HepG2 (cell line): Measurements from ENCODE around the gene GCG. TPM values are rescaled to one million over a fixed set of nuclear protein-coding genes. Genes with fewer than 3 reads are reported as not detected.

Experiments used
- ATAC-seq: fragments of 200-7000 bp; cut with Tn5 transposase; 3 replicates; pipeline ENCODE4 v1.9.1; 2020; ENCODE audit warnings: mild to moderate bottlenecking, moderate library complexity
- BruUV-seq: library from RNA; stranded (reverse); fragments of 400-500 nt; replicated peaks from 2 replicates; lab custom pipeline; 2021; lab: Mats Ljungman, UMichigan
- CTCF ChIA-PET: fragments of 300-600 bp; formaldehyde crosslinking; extraction: SDS; loops from one replicate; lab custom pipeline; 2021; ENCODE audit warnings: low total read pairs, inconsistent platforms, low intra/inter-chr PET ratio; lab: Yijun Ruan, JAX
- POLR2A ChIA-PET: fragments of 350-600 bp; sonication (Branson Sonifier 250); formaldehyde crosslinking; loops from one replicate; lab custom pipeline; 2020; ENCODE audit warnings: antibody characterized with exemption, inconsistent platforms; lab: Yijun Ruan, JAX
- DNase-seq: peaks from one replicate; pipeline ENCODE4 v3.0.0-alpha.2; 2015; ENCODE audit warnings: low spot score
- FAIRE-seq: peaks from 3 replicates; lab custom pipeline; 2011; peaks lifted over from hg19 to GRCh38; lab: Jason Lieb, UNC
- H2AFZ ChIP-seq: one replicate; pipeline ENCODE4 v1.6.1; 2011; ENCODE audit warnings: low read length, inconsistent platforms
- H3K27ac ChIP-seq: fragments of 300-600 bp; 3 replicates; pipeline ENCODE4 v1.8.0; 2011; ENCODE audit warnings: mixed run types, mild to moderate bottlenecking, mixed read lengths, low read length, inconsistent platforms; ENCODE audit not compliant: insufficient read depth; ENCODE audit errors: extremely low read length
- H3K27me3 ChIP-seq, 2 experiments: fragments of 200-600 bp in 1 of 2; 2 replicates in 1 of 2; 3 replicates in 1 of 2; pipeline versions ENCODE4 v1.6.0 to v1.8.0; 2011; ENCODE audit warnings: low read length in 2 of 2, mild to moderate bottlenecking in 2 of 2, moderate library complexity in 2 of 2, inconsistent platforms in 1 of 2; ENCODE audit not compliant: insufficient read depth in 2 of 2, control insufficient read depth in 1 of 2
- H3K36me3 ChIP-seq, 2 experiments: fragments of 200-600 bp in 1 of 2; replicated peaks in 1 of 2; 2 replicates in 1 of 2; 3 replicates in 1 of 2; pipeline versions ENCODE4 v1.5.1 to v1.8.0; 2011; ENCODE audit warnings: low read length in 2 of 2, inconsistent platforms in 1 of 2; ENCODE audit not compliant: insufficient read depth in 2 of 2, control insufficient read depth in 1 of 2
- H3K4me1 ChIP-seq: 2 replicates; pipeline ENCODE4 v1.5.1; 2012; ENCODE audit warnings: low read length, inconsistent platforms; ENCODE audit not compliant: insufficient read depth
- H3K4me2 ChIP-seq: 2 replicates; pipeline ENCODE4 v1.6.0; 2011; ENCODE audit warnings: low read depth, low read length, inconsistent platforms
- H3K4me3 ChIP-seq, 3 experiments: fragments of 200-600 bp in 1 of 3; sonication (generic), shearing (Covaris generic) in 1 of 3; replicated peaks in 1 of 3; 2 replicates each; pipeline ENCODE4 v1.5.1; 2011 to 2016; ENCODE audit warnings: low read length in 3 of 3, inconsistent platforms in 2 of 3, low read depth in 2 of 3, mild to moderate bottlenecking in 2 of 3, control low read depth in 1 of 3, mixed read lengths in 1 of 3; ENCODE audit not compliant: insufficient read depth in 1 of 3
- H3K79me2 ChIP-seq: one replicate; pipeline ENCODE4 v1.6.1; 2011; ENCODE audit warnings: low read length, inconsistent platforms; ENCODE audit not compliant: insufficient read depth
- H3K9ac ChIP-seq: 2 replicates; pipeline ENCODE4 v1.6.0; 2011; ENCODE audit warnings: mild to moderate bottlenecking, low read depth, low read length, inconsistent platforms; ENCODE audit not compliant: insufficient read depth
- H3K9me3 ChIP-seq: 2 replicates; pipeline ENCODE4 v1.5.1; 2012; ENCODE audit warnings: mild to moderate bottlenecking, low read length
- H4K20me1 ChIP-seq: 2 replicates; pipeline ENCODE4 v1.6.0; 2011; ENCODE audit warnings: inconsistent platforms, mild to moderate bottlenecking, low read length, moderate library complexity; ENCODE audit not compliant: insufficient read depth
- KLF11 ChIP-seq: IDR thresholded peaks from 2 replicates; pipeline ENCODE4 v1.6.1; 2016; ENCODE audit warnings: missing compliant biosample characterization
- KLF15 ChIP-seq: sonication (generic); formaldehyde crosslinking; IDR thresholded peaks from 2 replicates; pipeline ENCODE4 v1.8.1; 2023; ENCODE audit warnings: borderline replicate concordance, mild to moderate bottlenecking, inconsistent platforms, missing genetic modification reagents, mixed read lengths
- PCBP2 ChIP-seq: fragments of 200-400 bp; formaldehyde crosslinking; optimal IDR thresholded peaks from 2 replicates; pipeline ENCODE3; 2018; ENCODE audit warnings: low read length, low read depth; ENCODE audit not compliant: poor library complexity, severe bottlenecking
- RBM39 ChIP-seq: fragments of 200-400 bp; formaldehyde crosslinking; IDR thresholded peaks from one replicate; pipeline ENCODE4 v1.6.1; 2018; ENCODE audit warnings: antibody characterized with exemption, mild to moderate bottlenecking, low read depth, low read length; ENCODE audit not compliant: poor library complexity, severe bottlenecking
- ZFX ChIP-seq: sonication (generic); formaldehyde crosslinking; IDR thresholded peaks from 2 replicates; pipeline ENCODE4 v1.4.0; 2020; ENCODE audit warnings: mild to moderate bottlenecking, low read depth, missing genetic modification reagents, moderate library complexity
- ZNF552 ChIP-seq: sonication (generic); formaldehyde crosslinking; IDR thresholded peaks from 2 replicates; pipeline ENCODE4 v1.9.0; 2022; ENCODE audit warnings: missing genetic modification reagents, mild to moderate bottlenecking, borderline replicate concordance
- ZNF777 ChIP-seq: sonication (generic); formaldehyde crosslinking; IDR thresholded peaks from 2 replicates; pipeline ENCODE4 v1.4.0; 2020; ENCODE audit warnings: missing genetic modification reagents
- ZSCAN30 ChIP-seq: sonication (generic); formaldehyde crosslinking; IDR thresholded peaks from 2 replicates; pipeline ENCODE4 v1.5.0; 2020; ENCODE audit warnings: mild to moderate bottlenecking, missing genetic modification reagents
- WGBS: methylation state at CpG from one replicate; pipeline ENCODE4 v1.1.6; 2017; ENCODE audit warnings: low lambda C conversion rate; 5-methylcytosine and 5-hydroxymethylcytosine counted together
- in situ Hi-C: cut with HindIII; loops from 2 replicates; pipeline ENCODE4 v1.10.0; 2017; ENCODE audit warnings: low pct_unique_long_range_greater_than_20kb; ENCODE audit not compliant: extremely low pct_ligation_motif_present
- intact Hi-C: fragments of 100-400 bp; cut with micrococcal nuclease; formaldehyde crosslinking; loops from one replicate; pipeline ENCODE4 v1.10.0; 2022; ENCODE audit not compliant: unreplicated experiment
- polyA plus RNA-seq, 8 experiments: library from polyadenylated mRNA; depleted of rRNA in 3 of 8; stranded (reverse) in 7 of 8; unstranded in 1 of 8; fragments of >200 nt; fragmentation: Illumina TruSeq in 4 of 8; extraction: Trizol in 4 of 8; gene quantifications; 2 replicates each; pipeline versions ENCODE4 v1.2.1 to v1.2.3, GENCODE V29; 2011 to 2016; ENCODE audit warnings: low read depth in 4 of 8, missing spikeins in 1 of 8, mixed read lengths in 1 of 8; ENCODE audit not compliant: insufficient read depth in 1 of 8
- total RNA-seq, 5 experiments: library from RNA; depleted of rRNA; stranded (reverse); fragments of >200 nt; fragmentation: Illumina TruSeq; extraction: Trizol; gene quantifications; 2 replicates each; pipeline ENCODE4 v1.2.3, GENCODE V29; 2016; ENCODE audit warnings: low read depth in 1 of 5
- TF ChIP-seq, protein P1 (sequence below): sonication (generic); formaldehyde crosslinking; IDR thresholded peaks from 2 replicates; pipeline ENCODE4 v1.5.1; 2020; ENCODE audit warnings: mild to moderate bottlenecking, missing genetic modification reagents, borderline replicate concordance

GCG gene
- total and polyA plus RNA-seq, 2 of the 13 experiments (the other 11 are each of a cell fraction or from before 2014, with no cell fraction given) = not detected

DNA sequence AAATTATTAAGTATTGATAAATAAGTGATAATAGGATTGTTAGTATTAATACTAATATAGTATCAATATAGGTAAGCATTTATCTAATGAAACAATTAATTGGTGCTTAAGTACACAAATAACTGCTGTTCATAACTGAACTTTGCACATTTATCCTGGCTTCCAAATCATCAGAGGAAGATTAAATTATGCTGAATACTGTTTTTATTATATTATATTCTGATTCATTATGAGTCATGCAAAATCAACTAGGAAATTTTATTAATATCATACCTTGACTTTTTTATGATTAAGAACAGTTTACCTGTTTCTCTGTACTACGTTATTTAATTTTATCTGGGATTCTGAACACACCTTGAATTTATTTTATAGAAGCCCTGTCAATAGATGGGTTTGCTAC lies 48.6 kb upstream of the GCG start (continued):
- TF ChIP-seq, protein P1, sequence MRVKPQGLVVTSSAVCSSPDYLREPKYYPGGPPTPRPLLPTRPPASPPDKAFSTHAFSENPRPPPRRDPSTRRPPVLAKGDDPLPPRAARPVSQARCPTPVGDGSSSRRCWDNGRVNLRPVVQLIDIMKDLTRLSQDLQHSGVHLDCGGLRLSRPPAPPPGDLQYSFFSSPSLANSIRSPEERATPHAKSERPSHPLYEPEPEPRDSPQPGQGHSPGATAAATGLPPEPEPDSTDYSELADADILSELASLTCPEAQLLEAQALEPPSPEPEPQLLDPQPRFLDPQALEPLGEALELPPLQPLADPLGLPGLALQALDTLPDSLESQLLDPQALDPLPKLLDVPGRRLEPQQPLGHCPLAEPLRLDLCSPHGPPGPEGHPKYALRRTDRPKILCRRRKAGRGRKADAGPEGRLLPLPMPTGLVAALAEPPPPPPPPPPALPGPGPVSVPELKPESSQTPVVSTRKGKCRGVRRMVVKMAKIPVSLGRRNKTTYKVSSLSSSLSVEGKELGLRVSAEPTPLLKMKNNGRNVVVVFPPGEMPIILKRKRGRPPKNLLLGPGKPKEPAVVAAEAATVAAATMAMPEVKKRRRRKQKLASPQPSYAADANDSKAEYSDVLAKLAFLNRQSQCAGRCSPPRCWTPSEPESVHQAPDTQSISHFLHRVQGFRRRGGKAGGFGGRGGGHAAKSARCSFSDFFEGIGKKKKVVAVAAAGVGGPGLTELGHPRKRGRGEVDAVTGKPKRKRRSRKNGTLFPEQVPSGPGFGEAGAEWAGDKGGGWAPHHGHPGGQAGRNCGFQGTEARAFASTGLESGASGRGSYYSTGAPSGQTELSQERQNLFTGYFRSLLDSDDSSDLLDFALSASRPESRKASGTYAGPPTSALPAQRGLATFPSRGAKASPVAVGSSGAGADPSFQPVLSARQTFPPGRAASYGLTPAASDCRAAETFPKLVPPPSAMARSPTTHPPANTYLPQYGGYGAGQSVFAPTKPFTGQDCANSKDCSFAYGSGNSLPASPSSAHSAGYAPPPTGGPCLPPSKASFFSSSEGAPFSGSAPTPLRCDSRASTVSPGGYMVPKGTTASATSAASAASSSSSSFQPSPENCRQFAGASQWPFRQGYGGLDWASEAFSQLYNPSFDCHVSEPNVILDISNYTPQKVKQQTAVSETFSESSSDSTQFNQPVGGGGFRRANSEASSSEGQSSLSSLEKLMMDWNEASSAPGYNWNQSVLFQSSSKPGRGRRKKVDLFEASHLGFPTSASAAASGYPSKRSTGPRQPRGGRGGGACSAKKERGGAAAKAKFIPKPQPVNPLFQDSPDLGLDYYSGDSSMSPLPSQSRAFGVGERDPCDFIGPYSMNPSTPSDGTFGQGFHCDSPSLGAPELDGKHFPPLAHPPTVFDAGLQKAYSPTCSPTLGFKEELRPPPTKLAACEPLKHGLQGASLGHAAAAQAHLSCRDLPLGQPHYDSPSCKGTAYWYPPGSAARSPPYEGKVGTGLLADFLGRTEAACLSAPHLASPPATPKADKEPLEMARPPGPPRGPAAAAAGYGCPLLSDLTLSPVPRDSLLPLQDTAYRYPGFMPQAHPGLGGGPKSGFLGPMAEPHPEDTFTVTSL (CRISPR knock-in tag) = no peak
- no peak for TF ChIP-seq RBM39
- no peak for TF ChIP-seq ZSCAN30 (CRISPR knock-in tag)
- TF ChIP-seq, all 625 proteins: peak for 0

DNA sequence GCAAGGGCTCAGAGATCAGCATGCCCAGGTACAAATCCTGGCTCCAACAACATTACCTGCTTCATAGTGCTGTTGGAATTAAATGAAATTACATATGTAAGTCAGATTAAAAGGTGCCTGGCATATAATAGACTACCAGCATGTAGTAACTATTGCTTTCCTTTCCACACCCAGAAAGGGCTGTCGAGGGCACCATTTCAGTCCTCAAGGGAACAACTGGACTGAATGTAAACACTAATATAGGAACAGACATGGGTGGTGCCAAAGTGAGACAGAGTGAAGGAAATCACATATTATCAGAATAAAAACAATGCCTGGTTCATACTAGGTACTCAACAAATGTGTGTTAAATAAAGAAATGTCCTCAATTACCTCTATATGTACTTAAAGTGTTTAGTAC lies 47.9 kb upstream of the GCG start:
- Histone ChIP-seq H3K4me1 (no peaks in the 10 kb centered on the region), H3K36me3 (no peaks in the 10 kb centered on the region)
- no peak for TF ChIP-seq ZNF777 (CRISPR knock-in tag)
- TF ChIP-seq KLF15 (CRISPR knock-in tag) = no peak
- no peak for TF ChIP-seq ZNF552 (CRISPR knock-in tag)
- no peak for TF ChIP-seq ZFX (CRISPR knock-in tag)
- no peak for TF ChIP-seq PCBP2
- TF ChIP-seq KLF11 = no peak
- TF ChIP-seq, all 625 proteins: peak for 0
- H3K4me2 ChIP-seq = no peak overlapping the region
- no peak for ATAC-seq
- H3K79me2 ChIP-seq = no peaks in the 10 kb centered on the region
- FAIRE-seq = no peak
- WGBS = 3% methylated on average over 1 of the region's 1 CpG
- POLR2A ChIA-PET = no interaction called here
- H3K4me3 ChIP-seq = no peak overlapping the region
- no peaks in the 10 kb centered on the region for H3K9me3 ChIP-seq
- DNase-seq = no peak
- H3K27me3 ChIP-seq = peaks cover 0 to 16% of the 10 kb centered on the region in 2 experiments; a peak in 2 of 5 replicates
- no peak overlapping the region for H3K9ac ChIP-seq
- intact Hi-C loops (no loop called here), in situ Hi-C loops (no loop called here)
- CTCF ChIA-PET = no interaction called here
- no peak overlapping the region for H3K27ac ChIP-seq
- H2AFZ ChIP-seq = no peak overlapping the region
- no peaks in the 10 kb centered on the region for H4K20me1 ChIP-seq
- no TSS peak for BruUV-seq
